ENCODE measurements around the gene RNF175.

GRCh38 chr4:153731239-153731638, 28.6 kb downstream of the RNF175 start:
- TF ChIP-seq, protein P1, sequence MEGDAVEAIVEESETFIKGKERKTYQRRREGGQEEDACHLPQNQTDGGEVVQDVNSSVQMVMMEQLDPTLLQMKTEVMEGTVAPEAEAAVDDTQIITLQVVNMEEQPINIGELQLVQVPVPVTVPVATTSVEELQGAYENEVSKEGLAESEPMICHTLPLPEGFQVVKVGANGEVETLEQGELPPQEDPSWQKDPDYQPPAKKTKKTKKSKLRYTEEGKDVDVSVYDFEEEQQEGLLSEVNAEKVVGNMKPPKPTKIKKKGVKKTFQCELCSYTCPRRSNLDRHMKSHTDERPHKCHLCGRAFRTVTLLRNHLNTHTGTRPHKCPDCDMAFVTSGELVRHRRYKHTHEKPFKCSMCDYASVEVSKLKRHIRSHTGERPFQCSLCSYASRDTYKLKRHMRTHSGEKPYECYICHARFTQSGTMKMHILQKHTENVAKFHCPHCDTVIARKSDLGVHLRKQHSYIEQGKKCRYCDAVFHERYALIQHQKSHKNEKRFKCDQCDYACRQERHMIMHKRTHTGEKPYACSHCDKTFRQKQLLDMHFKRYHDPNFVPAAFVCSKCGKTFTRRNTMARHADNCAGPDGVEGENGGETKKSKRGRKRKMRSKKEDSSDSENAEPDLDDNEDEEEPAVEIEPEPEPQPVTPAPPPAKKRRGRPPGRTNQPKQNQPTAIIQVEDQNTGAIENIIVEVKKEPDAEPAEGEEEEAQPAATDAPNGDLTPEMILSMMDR (IDR thresholded peaks at IDR 0.05; ENCODE audit: low read length): no peak
- TF ChIP-seq EZH2 (optimal IDR thresholded peaks at IDR 0.05; ENCODE audit: low read depth, low read length) (no peak), EZH2phosphoT487 (IDR thresholded peaks at IDR 0.05; ENCODE audit: low read length) (no peak)
